ENCODE results near the gene ZFP64. TPM values are rescaled to one million over a fixed set of nuclear protein-coding genes. Genes with fewer than 3 reads are reported as not detected.

ZFP64 gene
- total RNA-seq, 6 donors from 2014 or later: 7.9 to 23.5 (median 12.5) TPM

DNA sequence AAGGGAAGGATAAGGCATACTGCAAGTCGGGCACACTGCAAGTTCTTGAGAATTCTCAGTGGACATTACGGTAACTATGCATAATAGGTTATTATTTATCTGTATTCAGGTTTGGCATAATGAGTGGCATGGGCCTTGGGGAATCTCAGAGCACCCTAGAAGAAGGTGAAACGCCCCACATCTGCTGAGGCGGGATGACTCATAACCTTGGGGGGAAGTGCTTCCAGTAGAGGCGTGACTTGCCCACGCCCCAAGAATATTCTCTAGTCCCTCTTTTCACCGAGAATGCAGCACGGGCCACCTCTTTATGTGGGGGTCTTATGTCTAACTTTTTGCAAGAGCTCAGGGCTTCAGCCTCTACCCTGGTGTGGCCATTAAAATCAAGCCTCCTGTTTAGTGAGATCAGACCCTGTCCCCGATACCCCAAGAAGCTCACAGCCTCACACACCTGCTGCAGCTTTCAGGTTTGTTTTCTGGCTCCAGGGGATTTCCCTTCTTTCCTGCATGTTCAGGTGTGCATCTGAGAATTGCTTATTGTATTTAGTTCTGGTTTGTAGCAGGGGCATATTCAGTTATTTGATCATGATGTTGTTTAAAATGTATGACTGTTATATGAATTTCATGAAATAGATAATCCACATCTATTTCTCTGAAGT lies 19.1 kb downstream of the ZFP64 start:
- WGBS, 2 donors: 87 to 94% methylated on average over 9 of the region's 9 CpGs
- TF ChIP-seq POLR2AphosphoS5 (IDR thresholded peaks at IDR 0.05) (no peak), EP300 (IDR thresholded peaks at IDR 0.05) (no peak), POLR2A (IDR thresholded peaks at IDR 0.05) (no peak)
- TF ChIP-seq, protein P1, sequence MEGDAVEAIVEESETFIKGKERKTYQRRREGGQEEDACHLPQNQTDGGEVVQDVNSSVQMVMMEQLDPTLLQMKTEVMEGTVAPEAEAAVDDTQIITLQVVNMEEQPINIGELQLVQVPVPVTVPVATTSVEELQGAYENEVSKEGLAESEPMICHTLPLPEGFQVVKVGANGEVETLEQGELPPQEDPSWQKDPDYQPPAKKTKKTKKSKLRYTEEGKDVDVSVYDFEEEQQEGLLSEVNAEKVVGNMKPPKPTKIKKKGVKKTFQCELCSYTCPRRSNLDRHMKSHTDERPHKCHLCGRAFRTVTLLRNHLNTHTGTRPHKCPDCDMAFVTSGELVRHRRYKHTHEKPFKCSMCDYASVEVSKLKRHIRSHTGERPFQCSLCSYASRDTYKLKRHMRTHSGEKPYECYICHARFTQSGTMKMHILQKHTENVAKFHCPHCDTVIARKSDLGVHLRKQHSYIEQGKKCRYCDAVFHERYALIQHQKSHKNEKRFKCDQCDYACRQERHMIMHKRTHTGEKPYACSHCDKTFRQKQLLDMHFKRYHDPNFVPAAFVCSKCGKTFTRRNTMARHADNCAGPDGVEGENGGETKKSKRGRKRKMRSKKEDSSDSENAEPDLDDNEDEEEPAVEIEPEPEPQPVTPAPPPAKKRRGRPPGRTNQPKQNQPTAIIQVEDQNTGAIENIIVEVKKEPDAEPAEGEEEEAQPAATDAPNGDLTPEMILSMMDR (IDR thresholded peaks at IDR 0.05): no peak
- ATAC-seq (ENCODE audit: low FRiP score in 2 of 2) (no peak), DNase-seq (no peak)
- Histone ChIP-seq H3K27me3 (no peaks in the 10 kb centered on the region), H3K9me3 (no peaks in the 10 kb centered on the region), H3K27ac (no peak overlapping the region), H3K36me3 (peaks cover 0 to 25% (median 4%) of the 10 kb centered on the region in 4 donors), H3K4me3 (no peak overlapping the region), H3K4me1 (no peaks in the 10 kb centered on the region)

DNA sequence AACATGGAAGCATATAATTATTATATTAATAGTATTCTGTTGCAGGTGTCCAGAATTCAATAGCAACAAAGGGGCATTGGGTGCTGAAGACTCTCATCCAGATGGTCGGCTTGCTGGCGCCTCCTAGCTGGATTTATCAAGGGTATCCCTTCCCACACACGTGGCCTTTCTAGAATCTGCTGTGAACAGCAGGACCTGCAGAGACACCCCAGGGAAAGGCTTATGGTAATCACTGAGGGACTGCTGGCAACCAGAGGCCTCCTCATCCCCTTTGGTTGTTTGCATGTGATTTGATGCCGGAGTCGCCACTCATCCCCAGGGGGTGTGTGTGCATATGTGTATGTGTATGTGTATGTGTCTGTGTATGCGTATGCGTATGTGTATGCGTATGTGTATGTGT lies 20.6 kb downstream of the ZFP64 start:
- Histone ChIP-seq H3K4me3 (no peak overlapping the region), H3K27ac (no peak overlapping the region), H3K27me3 (no peaks in the 10 kb centered on the region), H3K9me3 (peaks cover 0 to 5% (median 1%) of the 10 kb centered on the region in 4 donors), H3K4me1 (no peaks in the 10 kb centered on the region), H3K36me3 (peaks cover 0 to 26% (median 4%) of the 10 kb centered on the region in 4 donors)
- WGBS, 2 donors: 98 to 99% methylated on average over 8 of the region's 8 CpGs
- TF ChIP-seq, protein P1 (IDR thresholded peaks at IDR 0.05): no peak
- no peak for TF ChIP-seq POLR2A (IDR thresholded peaks at IDR 0.05)
- DNase-seq (no peak), ATAC-seq (ENCODE audit: low FRiP score in 2 of 2) (peak in 1 of 2 donors; percentile 30)

DNA sequence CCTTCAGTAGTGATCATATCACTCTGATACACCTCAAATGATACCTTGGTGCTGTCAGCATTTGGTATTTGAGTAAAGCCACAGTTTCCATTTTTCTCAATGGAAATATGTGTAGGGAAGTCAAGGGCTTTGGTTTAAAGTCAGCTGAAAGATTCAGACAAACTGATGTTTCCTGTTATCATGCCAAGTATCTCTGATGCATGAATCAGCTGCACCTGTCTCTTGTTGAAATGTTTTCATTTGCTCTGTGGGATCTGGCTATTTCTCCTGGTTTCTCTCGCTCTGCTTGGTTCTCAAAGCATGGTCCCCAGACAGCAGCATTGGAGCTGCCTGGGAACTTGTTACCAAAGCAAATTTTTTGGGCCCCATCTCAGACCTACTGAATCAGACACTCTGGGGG lies 23.5 kb downstream of the ZFP64 start:
- 100% methylated on average over 1 of the region's 1 CpG for WGBS, 2 donors

DNA sequence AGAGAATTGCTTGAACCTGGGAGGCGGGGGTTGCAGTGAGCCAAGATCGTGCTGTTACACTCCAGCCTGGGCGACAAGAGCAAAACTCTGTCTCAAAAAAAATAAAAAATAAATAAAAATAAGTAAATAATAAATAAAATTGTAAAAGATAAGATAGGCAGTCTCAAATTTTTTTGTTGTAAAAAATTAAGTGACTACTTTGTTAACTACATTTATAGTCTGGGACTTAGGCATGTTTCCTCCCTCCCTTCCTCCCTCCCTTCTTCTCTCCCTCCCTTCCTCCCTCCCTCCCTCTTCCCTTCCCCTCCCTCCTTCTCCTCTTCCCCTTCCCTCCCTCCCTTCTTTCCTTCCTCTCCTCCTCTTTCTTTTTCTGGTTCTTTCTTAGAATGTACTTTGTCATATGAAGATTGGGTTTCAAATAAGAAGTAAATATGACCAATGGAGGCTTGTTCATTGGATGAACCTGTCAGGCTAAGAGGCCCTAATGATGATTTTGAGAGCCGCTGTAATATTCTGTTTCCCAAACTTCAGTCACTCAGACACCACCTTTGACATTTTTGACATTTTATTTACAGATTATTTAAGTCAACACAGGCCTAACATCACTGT lies 24.2 kb downstream of the ZFP64 start:
- TF ChIP-seq, protein P1 (IDR thresholded peaks at IDR 0.05): no peak
- no peak for TF ChIP-seq EP300 (IDR thresholded peaks at IDR 0.05)
- TF ChIP-seq POLR2A (IDR thresholded peaks at IDR 0.05): no peak
- no peak for TF ChIP-seq POLR2AphosphoS5 (IDR thresholded peaks at IDR 0.05)
- Histone ChIP-seq H3K27ac (no peak overlapping the region), H3K27me3 (no peaks in the 10 kb centered on the region), H3K36me3 (peaks cover 0 to 41% (median 17%) of the 10 kb centered on the region in 4 donors), H3K4me1 (no peaks in the 10 kb centered on the region), H3K4me3 (no peak overlapping the region), H3K9me3 (peaks cover 0 to 9% (median 2%) of the 10 kb centered on the region in 4 donors)
- WGBS, 2 donors: 98 to 99% methylated on average over 4 of the region's 4 CpGs
- DNase-seq (no peak), ATAC-seq (ENCODE audit: low FRiP score in 2 of 2) (no peak)

More for the DNA sequence above, 23.5 kb downstream of the ZFP64 start:
- no peaks in the 10 kb centered on the region for H3K4me1 ChIP-seq
- peaks cover 0 to 9% (median 2%) of the 10 kb centered on the region in 4 donors for H3K9me3 ChIP-seq
- no peak for TF ChIP-seq POLR2A (IDR thresholded peaks at IDR 0.05)
- no peak for TF ChIP-seq EP300 (IDR thresholded peaks at IDR 0.05)
- TF ChIP-seq, protein P1 (IDR thresholded peaks at IDR 0.05): no peak
- TF ChIP-seq POLR2AphosphoS5 (IDR thresholded peaks at IDR 0.05): no peak
- H3K27me3 ChIP-seq: no peaks in the 10 kb centered on the region
- no peak overlapping the region for H3K4me3 ChIP-seq
- peaks cover 0 to 42% (median 14%) of the 10 kb centered on the region in 4 donors for H3K36me3 ChIP-seq
- H3K27ac ChIP-seq: no peak overlapping the region
- DNase-seq (no peak), ATAC-seq (ENCODE audit: low FRiP score in 2 of 2) (no peak)

Data from upper lobe of left lung (tissue), 6 donors.